ENCODE results near the gene RPN1. TPM values are rescaled to one million over a fixed set of nuclear protein-coding genes. Genes with fewer than 3 reads are reported as not detected.

Gene RPN1
- total and polyA plus RNA-seq, 2 of the 13 experiments (the other 11 are each of a cell fraction or from before 2014, with no cell fraction given), result 290 to 342 TPM

- TF ChIP-seq ZNF710 (CRISPR knock-in tag; IDR thresholded peaks at IDR 0.05; ENCODE audit: borderline replicate concordance) (no peak), NCOA5 (CRISPR knock-in tag; IDR thresholded peaks at IDR 0.05) (no peak), MEF2D (CRISPR knock-in tag; IDR thresholded peaks at IDR 0.05) (no peak), ZMYM3 (CRISPR knock-in tag; IDR thresholded peaks at IDR 0.05) (peak; percentile 31), KDM3A (CRISPR knock-in tag; IDR thresholded peaks at IDR 0.05; ENCODE audit: low read depth) (0 out of 2 replicates have a peak, but pooled peaks have one; percentile 52), ZNF142 (CRISPR knock-in tag; IDR thresholded peaks at IDR 0.05) (no peak), CEBPG (CRISPR knock-in tag; IDR thresholded peaks at IDR 0.05) (no peak), ZNF280D (CRISPR knock-in tag; IDR thresholded peaks at IDR 0.05) (no peak), ATF2 (CRISPR knock-in tag; IDR thresholded peaks at IDR 0.05) (peak; percentile 32; the same call in 1 of the 2 replicates), ZSCAN20 (CRISPR knock-in tag; IDR thresholded peaks at IDR 0.05; ENCODE audit: borderline replicate concordance) (no peak), ZNF552 (CRISPR knock-in tag; IDR thresholded peaks at IDR 0.05; ENCODE audit: borderline replicate concordance) (no peak), ZNF430 (CRISPR knock-in tag; IDR thresholded peaks at IDR 0.05) (no peak), ZNF362 (CRISPR knock-in tag; IDR thresholded peaks at IDR 0.05; ENCODE audit: borderline replicate concordance) (no peak), DNMT3B (CRISPR knock-in tag; conservative IDR thresholded peaks at IDR 0.05) (no peak), KDM2A (CRISPR knock-in tag; IDR thresholded peaks at IDR 0.05; ENCODE audit: borderline replicate concordance, low read depth) (peak; percentile 60; the same call in 1 of the 2 replicates), CENPX (CRISPR knock-in tag; IDR thresholded peaks at IDR 0.05) (no peak), PCBP2 (optimal IDR thresholded peaks at IDR 0.05; ENCODE audit: low read depth, low read length, poor library complexity, severe bottlenecking) (no peak)
These were observed 59.7 kb downstream of the RPN1 start (continued) for GRCh38 chr3:128590948-128591347.

All from HepG2 (cell line).